ENCODE results near the gene EFNB2. TPM values are rescaled to one million over a fixed set of nuclear protein-coding genes. Genes with fewer than 3 reads are reported as not detected.

The EFNB2 gene
- total RNA-seq, 1 donor from 2014 or later: 42.1 TPM

GRCh38 chr13:106490569-106491321 is 44.7 kb downstream of the EFNB2 start:
- DNase-seq (ENCODE audit: low read depth): no peak
- H3K4me3 ChIP-seq (ENCODE audit: low read depth, low read length): no peak overlapping the region
- no peak for TF ChIP-seq CTCF (IDR thresholded peaks at IDR 0.05; ENCODE audit: insufficient read depth, low read length, poor library complexity, severe bottlenecking)
- H3K27me3 ChIP-seq (ENCODE audit: control insufficient read depth, insufficient read depth, low read length): no peaks in the 10 kb centered on the region
- H3K36me3 ChIP-seq (ENCODE audit: control insufficient read depth, insufficient read depth, low read length): peaks cover 6% of the 10 kb centered on the region

- no peak for TF ChIP-seq CTCF (IDR thresholded peaks at IDR 0.05; ENCODE audit: insufficient read depth, low read length, poor library complexity, severe bottlenecking)
- no peak for DNase-seq (ENCODE audit: low read depth)
- H3K4me3 ChIP-seq (ENCODE audit: low read depth, low read length): no peak overlapping the region
- peaks cover 6% of the 10 kb centered on the region for H3K36me3 ChIP-seq (ENCODE audit: control insufficient read depth, insufficient read depth, low read length)
- H3K27me3 ChIP-seq (ENCODE audit: control insufficient read depth, insufficient read depth, low read length): no peaks in the 10 kb centered on the region
Measured at GRCh38 chr13:106489849-106490568, 45.5 kb downstream of the EFNB2 start.

- Histone ChIP-seq H3K4me3 (ENCODE audit: low read depth, low read length) (no peak overlapping the region), H3K27me3 (ENCODE audit: control insufficient read depth, insufficient read depth, low read length) (no peaks in the 10 kb centered on the region), H3K36me3 (ENCODE audit: control insufficient read depth, insufficient read depth, low read length) (peaks cover 6% of the 10 kb centered on the region)
- TF ChIP-seq CTCF (IDR thresholded peaks at IDR 0.05; ENCODE audit: insufficient read depth, low read length, poor library complexity, severe bottlenecking): no peak
- DNase-seq (ENCODE audit: low read depth): no peak
Measured at GRCh38 chr13:106488686-106489085, 46.8 kb downstream of the EFNB2 start.

GRCh38 chr13:106488076-106488475 is 47.4 kb downstream of the EFNB2 start:
- H3K27me3 ChIP-seq (ENCODE audit: control insufficient read depth, insufficient read depth, low read length): no peaks in the 10 kb centered on the region
- H3K4me3 ChIP-seq (ENCODE audit: low read depth, low read length): no peak overlapping the region
- peaks cover 5% of the 10 kb centered on the region for H3K36me3 ChIP-seq (ENCODE audit: control insufficient read depth, insufficient read depth, low read length)
- TF ChIP-seq CTCF (IDR thresholded peaks at IDR 0.05; ENCODE audit: insufficient read depth, low read length, poor library complexity, severe bottlenecking): no peak
- DNase-seq (ENCODE audit: low read depth): no peak

- no peak for DNase-seq (ENCODE audit: low read depth)
- no peak overlapping the region for H3K4me3 ChIP-seq (ENCODE audit: low read depth, low read length)
- no peaks in the 10 kb centered on the region for H3K27me3 ChIP-seq (ENCODE audit: control insufficient read depth, insufficient read depth, low read length)
- no peak for TF ChIP-seq CTCF (IDR thresholded peaks at IDR 0.05; ENCODE audit: insufficient read depth, low read length, poor library complexity, severe bottlenecking)
- peaks cover 1% of the 10 kb centered on the region for H3K36me3 ChIP-seq (ENCODE audit: control insufficient read depth, insufficient read depth, low read length)
Measured at GRCh38 chr13:106487129-106487528, 48.3 kb downstream of the EFNB2 start.
